WERI-Rb-1 (cell line): Measurements from ENCODE around the gene ZNF770.

ENCODE experiments used
- DNase-seq: peaks from one replicate; pipeline ENCODE4 v3.0.0-alpha.2; 2020
- H3K27ac ChIP-seq: fragments of 250-450 bp; sonication (Bioruptor Pico); 2 replicates; pipeline ENCODE4 v1.5.1; 2020; ENCODE audit warnings: mild to moderate bottlenecking, moderate library complexity
- H3K27me3 ChIP-seq: fragments of 250-450 bp; sonication (Bioruptor Pico); 2 replicates; pipeline ENCODE4 v1.5.1; 2021; ENCODE audit warnings: mild to moderate bottlenecking, low read depth, moderate library complexity; ENCODE audit not compliant: insufficient read depth, severe bottlenecking
- H3K36me3 ChIP-seq: fragments of 250-450 bp; sonication (Bioruptor Pico); 2 replicates; pipeline ENCODE4 v1.5.1; 2020; ENCODE audit warnings: mild to moderate bottlenecking, moderate library complexity
- H3K4me3 ChIP-seq: 2 replicates; pipeline ENCODE4 v1.5.1; 2011; ENCODE audit warnings: low read depth, mild to moderate bottlenecking, control low read depth, low read length
- H3K9me3 ChIP-seq: fragments of 250-450 bp; sonication (Bioruptor Pico); 2 replicates; pipeline ENCODE4 v1.5.1; 2021; ENCODE audit warnings: mild to moderate bottlenecking, moderate library complexity; ENCODE audit not compliant: severe bottlenecking
- TF ChIP-seq, protein P1 (sequence below): IDR thresholded peaks from 2 replicates; pipeline ENCODE4 v1.5.1; 2011; ENCODE audit warnings: low read depth, mild to moderate bottlenecking, control low read depth, inconsistent platforms, low read length

The ZNF770 gene

DNA sequence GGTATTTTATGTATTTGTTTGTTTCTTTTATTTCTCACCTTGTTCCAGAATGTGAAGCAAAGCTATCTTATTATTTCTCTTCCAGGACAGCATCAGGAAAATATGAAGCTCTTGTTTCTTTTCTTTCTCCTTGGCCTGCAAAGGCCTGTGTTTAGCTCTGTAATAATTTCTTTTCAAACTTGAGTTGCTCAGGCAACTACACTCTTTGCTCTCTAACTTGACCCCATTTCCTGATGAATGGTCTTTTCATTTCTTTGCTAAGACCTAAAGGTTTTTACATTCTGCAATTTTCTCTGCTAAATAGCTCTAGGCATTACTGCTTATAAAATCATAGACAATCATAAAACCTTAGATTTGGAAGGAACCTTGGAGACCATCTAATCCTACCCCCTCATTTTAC, 26.2 kb upstream of the ZNF770 start:
- no peaks in the 10 kb centered on the region for H3K9me3 ChIP-seq
- H3K4me3 ChIP-seq = no peak overlapping the region
- TF ChIP-seq, protein P1, sequence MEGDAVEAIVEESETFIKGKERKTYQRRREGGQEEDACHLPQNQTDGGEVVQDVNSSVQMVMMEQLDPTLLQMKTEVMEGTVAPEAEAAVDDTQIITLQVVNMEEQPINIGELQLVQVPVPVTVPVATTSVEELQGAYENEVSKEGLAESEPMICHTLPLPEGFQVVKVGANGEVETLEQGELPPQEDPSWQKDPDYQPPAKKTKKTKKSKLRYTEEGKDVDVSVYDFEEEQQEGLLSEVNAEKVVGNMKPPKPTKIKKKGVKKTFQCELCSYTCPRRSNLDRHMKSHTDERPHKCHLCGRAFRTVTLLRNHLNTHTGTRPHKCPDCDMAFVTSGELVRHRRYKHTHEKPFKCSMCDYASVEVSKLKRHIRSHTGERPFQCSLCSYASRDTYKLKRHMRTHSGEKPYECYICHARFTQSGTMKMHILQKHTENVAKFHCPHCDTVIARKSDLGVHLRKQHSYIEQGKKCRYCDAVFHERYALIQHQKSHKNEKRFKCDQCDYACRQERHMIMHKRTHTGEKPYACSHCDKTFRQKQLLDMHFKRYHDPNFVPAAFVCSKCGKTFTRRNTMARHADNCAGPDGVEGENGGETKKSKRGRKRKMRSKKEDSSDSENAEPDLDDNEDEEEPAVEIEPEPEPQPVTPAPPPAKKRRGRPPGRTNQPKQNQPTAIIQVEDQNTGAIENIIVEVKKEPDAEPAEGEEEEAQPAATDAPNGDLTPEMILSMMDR = no peak
- H3K27me3 ChIP-seq = no peaks in the 10 kb centered on the region
- H3K27ac ChIP-seq = no peak overlapping the region
- H3K36me3 ChIP-seq = no peaks in the 10 kb centered on the region
- no peak for DNase-seq

DNA sequence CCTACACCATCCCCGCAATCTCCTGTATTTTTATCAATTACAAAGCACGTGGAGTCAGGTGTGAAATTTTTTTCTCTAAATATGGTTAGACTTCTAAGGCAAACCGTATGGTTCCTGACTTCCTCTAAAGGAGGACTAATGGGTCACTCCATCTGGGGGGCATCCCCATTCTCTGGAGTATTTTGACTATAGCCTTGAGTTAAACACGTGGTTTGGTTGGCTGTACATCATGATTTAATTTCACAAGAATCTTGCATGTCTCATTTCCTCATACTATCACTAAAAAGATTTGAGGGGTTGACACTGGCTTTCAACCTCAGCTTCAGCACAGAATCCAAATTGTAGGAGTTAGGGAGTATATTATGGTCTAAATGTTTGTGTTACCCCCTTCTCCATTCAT, 25.3 kb upstream of the ZNF770 start:
- DNase-seq = no peak
- Histone ChIP-seq H3K9me3 (no peaks in the 10 kb centered on the region), H3K27ac (no peak overlapping the region), H3K4me3 (no peak overlapping the region), H3K27me3 (no peaks in the 10 kb centered on the region), H3K36me3 (no peaks in the 10 kb centered on the region)
- TF ChIP-seq, protein P1 = no peak

DNA sequence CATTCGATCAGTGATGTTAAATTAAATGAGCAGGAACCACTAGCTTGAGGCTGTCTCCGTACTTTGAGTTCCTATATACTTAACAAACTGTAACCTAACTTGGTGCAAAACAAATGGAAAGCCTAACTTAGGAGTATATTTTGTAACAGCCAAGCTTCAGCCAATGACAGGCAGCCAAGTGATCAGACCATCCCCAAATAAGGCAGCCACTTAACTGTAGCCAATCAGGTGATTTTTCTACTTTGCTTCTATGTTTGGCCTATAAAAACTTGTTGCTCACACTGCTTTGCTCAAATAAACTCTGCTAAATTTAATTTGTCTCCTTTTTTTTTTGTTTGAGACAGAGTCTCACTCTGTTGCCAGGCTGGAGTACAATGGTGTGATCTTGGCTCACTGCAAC, 19.3 kb upstream of the ZNF770 start:
- no peak overlapping the region for H3K4me3 ChIP-seq
- no peaks in the 10 kb centered on the region for H3K9me3 ChIP-seq
- H3K36me3 ChIP-seq = no peaks in the 10 kb centered on the region
- DNase-seq = no peak
- TF ChIP-seq, protein P1 = no peak
- no peaks in the 10 kb centered on the region for H3K27me3 ChIP-seq
- no peak overlapping the region for H3K27ac ChIP-seq

DNA sequence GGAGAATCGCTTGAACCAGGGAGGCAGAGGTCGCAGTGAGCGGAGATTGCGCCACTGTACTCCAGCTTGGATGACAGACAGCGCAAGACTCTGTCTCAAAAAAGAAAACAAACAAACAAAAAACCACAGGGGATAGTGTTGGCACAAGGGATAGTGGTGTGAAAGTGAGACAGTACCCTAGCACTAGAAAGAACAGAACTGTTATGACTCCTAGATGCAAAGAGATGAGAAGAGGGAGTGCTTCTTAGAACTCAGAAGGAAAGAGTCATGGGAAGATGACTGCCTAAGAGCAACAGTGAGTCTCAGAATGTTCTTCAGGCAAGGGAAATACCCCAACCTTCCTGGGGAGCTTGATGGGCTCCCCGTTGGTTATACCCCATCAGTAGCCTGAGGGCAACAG, 17.8 kb upstream of the ZNF770 start:
- TF ChIP-seq, protein P1 = no peak
- H3K27me3 ChIP-seq = no peaks in the 10 kb centered on the region
- no peak overlapping the region for H3K4me3 ChIP-seq
- no peaks in the 10 kb centered on the region for H3K36me3 ChIP-seq
- H3K9me3 ChIP-seq = no peaks in the 10 kb centered on the region
- no peak overlapping the region for H3K27ac ChIP-seq
- no peak for DNase-seq

DNA sequence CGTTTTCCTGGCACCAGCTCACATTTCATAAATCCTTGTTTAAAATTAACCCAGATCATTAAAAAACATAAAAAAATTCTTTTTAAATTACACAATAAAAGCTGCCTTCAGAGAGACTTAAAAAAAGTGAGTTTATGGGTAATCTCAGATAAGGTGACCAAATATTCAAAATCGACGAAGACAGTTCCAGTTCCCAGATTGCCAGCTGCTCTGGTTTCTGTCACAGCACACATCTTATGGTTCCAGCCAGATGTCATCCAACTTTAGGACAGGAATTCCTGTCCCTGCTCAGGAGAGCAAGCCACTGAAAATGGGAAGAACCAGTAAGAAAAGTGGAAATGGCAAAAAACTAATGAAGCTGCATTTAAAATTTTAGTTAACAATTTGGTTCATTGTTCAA, 15.8 kb upstream of the ZNF770 start:
- H3K4me3 ChIP-seq = no peak overlapping the region
- no peaks in the 10 kb centered on the region for H3K9me3 ChIP-seq
- H3K36me3 ChIP-seq = no peaks in the 10 kb centered on the region
- no peak overlapping the region for H3K27ac ChIP-seq
- TF ChIP-seq, protein P1 = no peak
- DNase-seq = no peak
- H3K27me3 ChIP-seq = no peaks in the 10 kb centered on the region

DNA sequence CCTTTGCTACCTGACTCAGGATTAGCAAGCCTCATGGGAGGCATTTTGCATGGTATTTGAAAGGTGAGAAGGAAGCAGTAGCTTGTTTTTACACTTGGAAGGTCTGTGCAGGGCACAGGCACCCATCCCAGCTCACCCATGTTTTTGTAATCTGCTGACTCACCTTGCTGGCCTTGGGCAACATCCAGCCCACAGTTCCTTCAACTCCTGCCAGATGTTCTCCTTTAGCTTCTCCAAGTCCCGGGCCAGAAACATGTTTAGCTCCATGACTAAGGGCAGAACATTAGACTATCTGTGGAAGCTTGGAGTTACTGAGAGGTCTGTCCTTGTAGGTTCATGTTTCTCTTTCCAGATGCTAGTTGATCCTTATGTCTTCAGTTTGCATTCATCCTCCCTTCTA, 12.4 kb upstream of the ZNF770 start:
- Histone ChIP-seq H3K4me3 (no peak overlapping the region), H3K36me3 (no peaks in the 10 kb centered on the region), H3K27ac (no peak overlapping the region), H3K9me3 (no peaks in the 10 kb centered on the region), H3K27me3 (no peaks in the 10 kb centered on the region)
- no peak for DNase-seq
- TF ChIP-seq, protein P1 = no peak
